Frontal cortex (tissue), 1 donor: ENCODE data around the gene TBC1D10A. TPM values are rescaled to one million over a fixed set of nuclear protein-coding genes. Genes with fewer than 3 reads are reported as not detected.

Experiments used
- total RNA-seq: library from RNA; depleted of rRNA; stranded (reverse); fragments of >200 nt; gene quantifications from one replicate; pipeline ENCODE4 v1.2.3, GENCODE V29; 2014

Gene TBC1D10A
- total RNA-seq, 1 donor from 2014 or later: 10.6 TPM

Other genes starting within 250 kb of the TBC1D10A start
- gene HORMAD2, start 246.5 kb downstream of the TBC1D10A start, total RNA-seq: 0.41 TPM
- not detected for gene LIF, start 80.2 kb downstream of the TBC1D10A start, total RNA-seq
- 0.41 TPM for gene OSM, start 60.1 kb downstream of the TBC1D10A start, total RNA-seq
- gene CASTOR1, start 37.4 kb downstream of the TBC1D10A start, total RNA-seq: 2.4 TPM
- 13.9 TPM for gene SF3A1, start 30.0 kb upstream of the TBC1D10A start, total RNA-seq
- gene CCDC157, start 30.1 kb upstream of the TBC1D10A start, total RNA-seq: 5.3 TPM
- 22.4 TPM for gene RNF215, start 60.5 kb upstream of the TBC1D10A start, total RNA-seq
- gene SEC14L2, start 70.1 kb upstream of the TBC1D10A start, total RNA-seq: 6.5 TPM
- gene MTFP1, start 98.8 kb upstream of the TBC1D10A start, total RNA-seq: 0.41 TPM
- gene SEC14L3, start 145.1 kb upstream of the TBC1D10A start, total RNA-seq: not detected
- gene SEC14L4, start 178.8 kb upstream of the TBC1D10A start, total RNA-seq: not detected
- gene SEC14L6, start 219.8 kb upstream of the TBC1D10A start, total RNA-seq: 0.82 TPM
- 1.2 TPM for gene GAL3ST1, start 247.7 kb upstream of the TBC1D10A start, total RNA-seq